H9 (cell line): Measurements from ENCODE around the gene PVR. TPM values are rescaled to one million over a fixed set of nuclear protein-coding genes. Genes with fewer than 3 reads are reported as not detected.

Experiments used
- DNase-seq: peaks from one replicate; pipeline ENCODE4 v3.0.0-alpha.2; 2017
- H2AFZ ChIP-seq: one replicate; pipeline ENCODE4 v1.6.1; 2013; ENCODE audit warnings: mild to moderate bottlenecking, low read length, control low read depth, moderate library complexity
- H2AK5ac ChIP-seq: 2 replicates; pipeline ENCODE4 v1.6.1; 2013; ENCODE audit warnings: low read length, control low read depth, mixed read lengths; ENCODE audit not compliant: insufficient read length
- H2BK120ac ChIP-seq: one replicate; pipeline ENCODE4 v1.6.1; 2013; ENCODE audit warnings: low read depth, mild to moderate bottlenecking, low read length, control low read depth, inconsistent platforms; ENCODE audit not compliant: poor library complexity, severe bottlenecking
- H2BK12ac ChIP-seq: 2 replicates; pipeline ENCODE4 v1.6.1; 2013; ENCODE audit warnings: low read length, control low read depth, mixed read lengths, low read depth; ENCODE audit not compliant: insufficient read length
- H2BK15ac ChIP-seq: 2 replicates; pipeline ENCODE4 v1.6.1; 2013; ENCODE audit warnings: low read depth, low read length, control low read depth
- H2BK20ac ChIP-seq: one replicate; pipeline ENCODE4 v1.6.1; 2013; ENCODE audit warnings: low read depth, mild to moderate bottlenecking, low read length, control low read depth, inconsistent platforms; ENCODE audit not compliant: poor library complexity, severe bottlenecking
- H2BK5ac ChIP-seq: 2 replicates; pipeline ENCODE4 v1.6.1; 2013; ENCODE audit warnings: low read length, control low read depth, mixed read lengths; ENCODE audit not compliant: insufficient read length
- H3K14ac ChIP-seq: 2 replicates; pipeline ENCODE4 v1.6.1; 2013; ENCODE audit warnings: low read length, control low read depth; ENCODE audit not compliant: insufficient read depth
- H3K18ac ChIP-seq: 2 replicates; pipeline ENCODE4 v1.6.1; 2013; ENCODE audit warnings: low read depth, mild to moderate bottlenecking, mixed read lengths, low read length, control low read depth; ENCODE audit not compliant: insufficient read length
- H3K23ac ChIP-seq: 2 replicates; pipeline ENCODE4 v1.6.1; 2013; ENCODE audit warnings: low read length, control low read depth, mixed read lengths, low read depth; ENCODE audit not compliant: insufficient read length
- H3K23me2 ChIP-seq: 2 replicates; pipeline ENCODE4 v1.6.1; 2013; ENCODE audit warnings: low read depth, mild to moderate bottlenecking, mixed read lengths, low read length, control low read depth; ENCODE audit not compliant: insufficient read length, poor library complexity, severe bottlenecking
- H3K27ac ChIP-seq: 2 replicates; pipeline ENCODE4 v1.5.1; 2013; ENCODE audit warnings: low read length, control low read depth, mixed read lengths, low read depth; ENCODE audit not compliant: insufficient read length
- H3K27me3 ChIP-seq: 2 replicates; pipeline ENCODE4 v1.6.1; 2013; ENCODE audit warnings: low read length, control low read depth, inconsistent platforms; ENCODE audit not compliant: insufficient read depth
- H3K4ac ChIP-seq: 2 replicates; pipeline ENCODE4 v1.6.1; 2013; ENCODE audit warnings: low read depth, mild to moderate bottlenecking, control low read depth, inconsistent platforms, low read length, moderate library complexity
- H3K4me1 ChIP-seq: 2 replicates; pipeline ENCODE4 v1.6.1; 2013; ENCODE audit warnings: low read length, control low read depth, inconsistent platforms; ENCODE audit not compliant: insufficient read depth
- H3K4me2 ChIP-seq: 2 replicates; pipeline ENCODE4 v1.6.1; 2013; ENCODE audit warnings: low read length, control low read depth, mixed read lengths; ENCODE audit not compliant: insufficient read length, insufficient read depth
- H3K56ac ChIP-seq: 2 replicates; pipeline ENCODE4 v1.6.1; 2013; ENCODE audit warnings: low read depth, mild to moderate bottlenecking, mixed read lengths, low read length, control low read depth; ENCODE audit not compliant: insufficient read length
- H3K79me1 ChIP-seq: 2 replicates; pipeline ENCODE4 v1.6.1; 2013; ENCODE audit warnings: low read depth, mild to moderate bottlenecking, moderate library complexity, low read length, control low read depth, inconsistent platforms; ENCODE audit not compliant: insufficient read depth, poor library complexity, severe bottlenecking
- H3K79me2 ChIP-seq: 2 replicates; pipeline ENCODE4 v1.6.1; 2013; ENCODE audit warnings: low read length, control low read depth, inconsistent platforms; ENCODE audit not compliant: insufficient read depth
- H3K9ac ChIP-seq: 2 replicates; pipeline ENCODE4 v1.6.1; 2013; ENCODE audit warnings: low read length, control low read depth, mixed read lengths; ENCODE audit not compliant: insufficient read length; ENCODE audit errors: extremely low read depth
- H3K9me3 ChIP-seq: one replicate; pipeline ENCODE4 v1.6.1; 2013; ENCODE audit warnings: low read depth, low read length, inconsistent platforms; ENCODE audit not compliant: control insufficient read depth
- H3T11ph ChIP-seq: one replicate; pipeline ENCODE4 v1.6.1; 2013; ENCODE audit warnings: mild to moderate bottlenecking, low read length, control low read depth, inconsistent platforms
- H4K20me1 ChIP-seq: one replicate; pipeline ENCODE4 v1.6.1; 2013; ENCODE audit not compliant: control insufficient read depth, insufficient read length, insufficient read depth
- H4K5ac ChIP-seq: 2 replicates; pipeline ENCODE4 v1.6.1; 2013; ENCODE audit warnings: low read depth, mild to moderate bottlenecking, mixed read lengths, low read length, control low read depth; ENCODE audit not compliant: insufficient read length
- H4K8ac ChIP-seq: replicated peaks from 2 replicates; pipeline ENCODE4 v1.6.1; 2013; ENCODE audit warnings: low read length, control low read depth, mixed read lengths, low read depth; ENCODE audit not compliant: insufficient read length
- H4K91ac ChIP-seq: 2 replicates; pipeline ENCODE4 v1.6.1; 2013; ENCODE audit warnings: low read depth, mild to moderate bottlenecking, moderate library complexity, mixed read lengths, low read length, control low read depth; ENCODE audit not compliant: insufficient read length
- H3K27ac Mint-ChIP-seq, 3 experiments: 2 replicates in 2 of 3; 3 replicates in 1 of 3; pipeline ENCODE4 v1.8.0; 2020 to 2021; ENCODE audit warnings: mixed read lengths in 3 of 3, mild to moderate bottlenecking in 1 of 3, moderate library complexity in 1 of 3
- H3K27me3 Mint-ChIP-seq: 2 replicates; pipeline ENCODE4 v1.8.0; 2021; ENCODE audit warnings: low read depth, mild to moderate bottlenecking, moderate library complexity, mixed read lengths
- H3K36me3 Mint-ChIP-seq, 3 experiments: 2 replicates in 2 of 3; 3 replicates in 1 of 3; pipeline ENCODE4 v1.8.0; 2020 to 2021; ENCODE audit warnings: low read depth in 3 of 3, mixed read lengths in 3 of 3; ENCODE audit not compliant: insufficient read depth in 1 of 3
- H3K4me1 Mint-ChIP-seq, 2 experiments: 2 replicates each; pipeline ENCODE4 v1.8.0; 2020; ENCODE audit warnings: mixed read lengths in 2 of 2
- H3K4me3 Mint-ChIP-seq, 2 experiments: 2 replicates in 1 of 2; 3 replicates in 1 of 2; pipeline ENCODE4 v1.8.0; 2020 to 2021; ENCODE audit warnings: mild to moderate bottlenecking in 2 of 2, mixed read lengths in 2 of 2, moderate library complexity in 1 of 2
- H3K9me3 Mint-ChIP-seq, 2 experiments: 2 replicates in 1 of 2; 3 replicates in 1 of 2; pipeline ENCODE4 v1.8.0; 2020; ENCODE audit warnings: mild to moderate bottlenecking in 2 of 2, mixed read lengths in 2 of 2, moderate library complexity in 1 of 2
- CTCF ChIP-seq: fragments of 200-600 bp; sonication (generic); conservative IDR thresholded peaks from 3 replicates; pipeline ENCODE4 v1.8.0; 2021; ENCODE audit warnings: antibody characterized with exemption, mild to moderate bottlenecking
- WGBS: extraction: QIAGEN DNeasy Blood & Tissue Kit; methylation state at CpG from one replicate; pipeline ENCODE4 v1.1.7; 2013; ENCODE audit warnings: missing lambda C conversion rate, low lambda C conversion rate, mixed read lengths; ENCODE audit not compliant: insufficient read length; ENCODE audit errors: extremely low coverage; 5-methylcytosine and 5-hydroxymethylcytosine counted together
- total RNA-seq: library from RNA; stranded (reverse); gene quantifications from 2 replicates; pipeline ENCODE4 v1.2.1, GENCODE V29; 2021

Gene PVR
- total RNA-seq, 1 experiment from 2014 or later = 29.2 TPM

GRCh38 chr19:44611812-44612295 is 31.9 kb upstream of the PVR start:
- H3K4me1 ChIP-seq = peaks cover 4% of the 10 kb centered on the region; the same call in 1 of the 2 replicates
- no peaks in the 10 kb centered on the region for H3K79me1 ChIP-seq
- H2BK15ac ChIP-seq = no peak overlapping the region
- no peak overlapping the region for H3K4me3 Mint-ChIP-seq
- no peak overlapping the region for H2AK5ac ChIP-seq
- no peaks in the 10 kb centered on the region for H4K20me1 ChIP-seq
- H3K56ac ChIP-seq = no peak overlapping the region
- no peak overlapping the region for H2BK20ac ChIP-seq
- H4K91ac ChIP-seq = no peak overlapping the region
- no peak overlapping the region for H4K8ac ChIP-seq
- H3K14ac ChIP-seq = no peak overlapping the region
- no peaks in the 10 kb centered on the region for H3K79me2 ChIP-seq
- H3K27me3 Mint-ChIP-seq = no peaks in the 10 kb centered on the region; the same call in 1 of the 2 replicates
- H3K18ac ChIP-seq = no peak overlapping the region
- no peak for TF ChIP-seq CTCF
- H3K27me3 ChIP-seq = no peaks in the 10 kb centered on the region
- H3K9ac ChIP-seq = no peak overlapping the region
- H3K9me3 ChIP-seq = no peaks in the 10 kb centered on the region
- no peak for DNase-seq
- no peak overlapping the region for H3K23ac ChIP-seq
- peaks cover 0 to 4% (median 1%) of the 10 kb centered on the region in 3 experiments; a peak in 2 of 7 replicates for H3K36me3 Mint-ChIP-seq
- no peak overlapping the region for H3K4ac ChIP-seq
- H3K9me3 Mint-ChIP-seq = no peaks in the 10 kb centered on the region; a peak in 1 of 5 replicates
- no peak overlapping the region for H4K5ac ChIP-seq
- H2BK12ac ChIP-seq = no peak overlapping the region
- H3K27ac ChIP-seq = no peak overlapping the region
- no peak overlapping the region for H3K4me2 ChIP-seq
- H2BK120ac ChIP-seq = no peak overlapping the region
- H3K23me2 ChIP-seq = no peaks in the 10 kb centered on the region
- H2BK5ac ChIP-seq = no peak overlapping the region
- H3K27ac Mint-ChIP-seq = no peak overlapping the region
- no CpG with 5 or more reads among the region's 2 CpGs for WGBS
- H2AFZ ChIP-seq = no peak overlapping the region
- H3K4me1 Mint-ChIP-seq = peaks cover 19% of the 10 kb centered on the region in 2 experiments
- H3T11ph ChIP-seq = no peak overlapping the region
